AG04450 (cell line): Measurements from ENCODE around the gene VGLL4. TPM values are rescaled to one million over a fixed set of nuclear protein-coding genes. Genes with fewer than 3 reads are reported as not detected.

ENCODE experiments used
- CTCF ChIA-PET: fragments of 300-600, 350-600 bp; formaldehyde crosslinking; extraction: SDS; loops from one replicate; lab custom pipeline; 2022; ENCODE audit warnings: antibody characterized with exemption, inconsistent platforms; lab: Charles Lee
- POLR2A ChIA-PET: fragments of 350-600 bp; formaldehyde crosslinking; extraction: SDS; loops from one replicate; lab custom pipeline; 2021; ENCODE audit warnings: antibody characterized with exemption, inconsistent platforms; lab: Yijun Ruan, JAX
- DNase-seq: peaks from one replicate; pipeline ENCODE4 v3.0.0-alpha.2; 2011; ENCODE audit warnings: low read depth, low spot score
- H3K27ac ChIP-seq: one replicate; pipeline ENCODE4 v1.5.1; 2012; ENCODE audit warnings: low read depth, low read length, control low read depth
- H3K27me3 ChIP-seq: one replicate; pipeline ENCODE4 v1.6.0; 2012; ENCODE audit warnings: low read length; ENCODE audit not compliant: control insufficient read depth, insufficient read depth
- H3K4me3 ChIP-seq: 2 replicates; pipeline ENCODE4 v1.5.1; 2011; ENCODE audit warnings: mild to moderate bottlenecking, low read depth, low read length, control low read depth
- H3K9me3 ChIP-seq: 2 replicates; pipeline ENCODE4 v1.5.1; 2012; ENCODE audit warnings: low read length; ENCODE audit not compliant: control insufficient read depth, insufficient read depth
- CTCF ChIP-seq: IDR thresholded peaks from 2 replicates; pipeline ENCODE4 v1.5.1; 2011; ENCODE audit warnings: low read depth, low read length, control low read depth, inconsistent platforms
- polyA plus RNA-seq: library from polyadenylated mRNA; depleted of rRNA; stranded (reverse); fragments of >200 nt; gene quantifications from 2 replicates; pipeline ENCODE4 v1.2.3, GENCODE V29; 2011

The VGLL4 gene
- polyA plus RNA-seq, 1 experiment = 30.5 TPM

DNA sequence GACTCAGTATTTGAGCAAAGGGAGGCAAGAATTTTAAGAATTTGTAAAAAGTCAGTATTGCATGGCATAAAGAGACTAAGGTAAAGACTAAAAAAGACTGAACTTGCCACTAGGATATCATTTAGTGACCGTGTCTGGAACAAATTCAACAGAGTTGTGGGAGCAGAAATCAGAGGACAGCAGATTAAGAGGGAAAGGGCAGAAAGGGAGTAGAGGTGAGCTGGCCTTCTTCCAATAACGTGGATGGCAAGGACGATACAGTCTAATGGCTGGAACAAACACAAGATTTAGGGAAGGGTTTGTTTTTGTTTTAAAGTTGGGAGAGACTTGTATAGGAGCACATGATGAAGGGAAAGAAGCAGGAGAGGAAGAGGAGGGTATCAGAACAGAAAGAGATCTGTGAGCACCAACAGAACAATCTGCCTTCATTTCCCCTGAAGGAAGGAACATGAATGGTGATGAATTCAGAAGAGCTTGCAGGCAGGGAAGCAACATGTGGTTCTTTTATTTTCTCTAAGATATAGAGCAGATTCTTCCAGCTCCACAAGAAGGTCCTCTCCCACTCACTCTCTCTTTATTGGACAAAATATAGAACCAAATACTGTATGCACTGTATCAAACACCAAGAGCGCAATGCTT, 8.6 kb downstream of the VGLL4 start:
- CTCF ChIA-PET = interaction anchor here (1.3 kb wide), 1 partner anchor 20 kb away, joined by 3 read pairs; no protein-coding TSS in a partner anchor
- Histone ChIP-seq H3K9me3 (no peaks in the 10 kb centered on the region), H3K4me3 (no peak overlapping the region), H3K27me3 (no peaks in the 10 kb centered on the region), H3K27ac (no peak overlapping the region)
- TF ChIP-seq CTCF = no peak
- POLR2A ChIA-PET = interaction anchor here (0.8 kb wide), 1 partner anchor 8 kb away, joined by 4 read pairs; no protein-coding TSS in a partner anchor
- DNase-seq = no peak

GRCh38 chr3:11634081-11634635, 9.6 kb downstream of the VGLL4 start:
- ChIA-PET CTCF (no interaction called here), POLR2A (interaction anchor here (0.8 kb wide), 1 partner anchor 9 kb away, joined by 4 read pairs; no protein-coding TSS in a partner anchor)
- TF ChIP-seq CTCF = no peak
- Histone ChIP-seq H3K27ac (no peak overlapping the region), H3K9me3 (no peaks in the 10 kb centered on the region), H3K27me3 (no peaks in the 10 kb centered on the region), H3K4me3 (no peak overlapping the region)
- no peak for DNase-seq

DNA sequence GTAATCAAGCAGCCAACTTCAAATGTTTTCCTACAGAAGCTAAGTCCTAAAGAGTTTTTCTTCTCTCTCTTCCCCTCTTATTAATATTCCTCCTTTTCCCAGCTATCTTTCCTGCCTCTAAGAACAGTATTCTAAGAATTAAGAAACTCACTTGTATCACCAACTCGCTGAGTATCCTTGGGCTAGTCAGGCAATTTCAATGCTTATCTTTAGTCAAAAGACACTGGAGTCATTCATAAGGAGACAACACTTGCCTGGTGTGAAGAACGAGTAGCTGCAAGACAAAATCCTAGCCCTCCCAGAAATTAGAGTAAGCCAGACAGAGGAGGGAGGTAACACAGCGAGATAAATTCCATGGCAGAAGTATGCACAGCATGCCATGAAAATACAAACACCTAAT, 10.7 kb downstream of the VGLL4 start:
- H3K27me3 ChIP-seq = no peaks in the 10 kb centered on the region
- CTCF ChIA-PET = no interaction called here
- no peak overlapping the region for H3K4me3 ChIP-seq
- H3K9me3 ChIP-seq = no peaks in the 10 kb centered on the region
- no peak overlapping the region for H3K27ac ChIP-seq
- POLR2A ChIA-PET = interaction anchor here (0.6 kb wide), 1 partner anchor 478 kb away, joined by 3 read pairs; no protein-coding TSS in a partner anchor
- no peak for TF ChIP-seq CTCF
- DNase-seq = no peak

DNA sequence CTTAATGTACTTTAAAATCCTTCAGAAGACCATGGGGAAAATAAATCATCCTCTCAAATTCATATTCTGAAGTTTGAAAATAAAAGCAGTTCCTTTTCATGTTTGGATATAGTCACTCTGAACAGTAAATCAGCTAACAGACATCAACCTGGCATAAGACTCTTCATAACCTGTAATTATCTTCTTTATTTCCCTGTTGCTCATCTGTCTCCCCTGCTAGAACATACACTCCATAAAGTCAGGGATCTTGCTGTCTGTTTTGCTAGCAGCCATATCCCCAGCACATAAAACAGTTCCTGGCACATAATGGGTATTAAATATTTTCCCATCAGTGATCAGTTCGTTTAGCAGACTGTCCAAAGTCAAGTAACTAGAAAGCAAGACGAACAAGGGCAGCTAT, 11.2 kb downstream of the VGLL4 start:
- no peak overlapping the region for H3K4me3 ChIP-seq
- TF ChIP-seq CTCF = no peak
- CTCF ChIA-PET = no interaction called here
- no peaks in the 10 kb centered on the region for H3K27me3 ChIP-seq
- POLR2A ChIA-PET = interaction anchor here (0.6 kb wide), 1 partner anchor 478 kb away, joined by 3 read pairs; no protein-coding TSS in a partner anchor
- no peaks in the 10 kb centered on the region for H3K9me3 ChIP-seq
- no peak overlapping the region for H3K27ac ChIP-seq
- no peak for DNase-seq

GRCh38 chr3:11631820-11632219, 11.9 kb downstream of the VGLL4 start:
- no peak overlapping the region for H3K4me3 ChIP-seq
- ChIA-PET CTCF (interaction anchor here (1.8 kb wide), 1 partner anchor 253 kb away, joined by 5 read pairs; no protein-coding TSS in a partner anchor), POLR2A (no interaction called here)
- no peaks in the 10 kb centered on the region for H3K27me3 ChIP-seq
- no peak for DNase-seq
- no peak overlapping the region for H3K27ac ChIP-seq
- no peak for TF ChIP-seq CTCF
- no peaks in the 10 kb centered on the region for H3K9me3 ChIP-seq
